Measurements from ENCODE around the gene C9orf78. TPM values are rescaled to one million over a fixed set of nuclear protein-coding genes. Genes with fewer than 3 reads are reported as not detected.

Gene C9orf78
- total and polyA plus RNA-seq, 7 donors, result 55.7 to 172 (median 67.1) TPM

- no peak for TF ChIP-seq CTCF (IDR thresholded peaks at IDR 0.05)
- no peak for TF ChIP-seq POLR2AphosphoS5 (IDR thresholded peaks at IDR 0.05)
- no peak for TF ChIP-seq POLR2A (IDR thresholded peaks at IDR 0.05)
- TF ChIP-seq EP300 (IDR thresholded peaks at IDR 0.05), result no peak
- Histone ChIP-seq H3K4me1 (no peaks in the 10 kb centered on the region), H3K27ac (no peak overlapping the region), H3K4me3 (no peak overlapping the region), H3K36me3 (peaks cover 13 to 82% (median 24%) of the 10 kb centered on the region in 4 donors), H3K27me3 (no peaks in the 10 kb centered on the region), H3K9me3 (no peaks in the 10 kb centered on the region)
- DNase-seq, result no peak
- intact Hi-C loops (cut with DNase I), result no loop called here
- WGBS, 2 donors, result 29 to 75% methylated on average over 9 of the region's 9 CpGs
Measured at GRCh38 chr9:129812385-129812784, 22.7 kb downstream of the C9orf78 start.

GRCh38 chr9:129811967-129812363 lies 23.1 kb downstream of the C9orf78 start:
- H3K27me3 ChIP-seq, result no peaks in the 10 kb centered on the region
- no peak overlapping the region for H3K4me3 ChIP-seq
- no peaks in the 10 kb centered on the region for H3K9me3 ChIP-seq
- no peak for DNase-seq
- no peak for TF ChIP-seq POLR2AphosphoS5 (IDR thresholded peaks at IDR 0.05)
- TF ChIP-seq CTCF (IDR thresholded peaks at IDR 0.05), result no peak
- TF ChIP-seq POLR2A (IDR thresholded peaks at IDR 0.05), result no peak
- TF ChIP-seq EP300 (IDR thresholded peaks at IDR 0.05), result no peak
- H3K27ac ChIP-seq, result no peak overlapping the region
- intact Hi-C loops (cut with DNase I), result no loop called here
- no peaks in the 10 kb centered on the region for H3K4me1 ChIP-seq
- H3K36me3 ChIP-seq, result peaks cover 13 to 82% (median 24%) of the 10 kb centered on the region in 4 donors
- 15 to 68% methylated on average over 6 of the region's 6 CpGs for WGBS, 2 donors

DNA sequence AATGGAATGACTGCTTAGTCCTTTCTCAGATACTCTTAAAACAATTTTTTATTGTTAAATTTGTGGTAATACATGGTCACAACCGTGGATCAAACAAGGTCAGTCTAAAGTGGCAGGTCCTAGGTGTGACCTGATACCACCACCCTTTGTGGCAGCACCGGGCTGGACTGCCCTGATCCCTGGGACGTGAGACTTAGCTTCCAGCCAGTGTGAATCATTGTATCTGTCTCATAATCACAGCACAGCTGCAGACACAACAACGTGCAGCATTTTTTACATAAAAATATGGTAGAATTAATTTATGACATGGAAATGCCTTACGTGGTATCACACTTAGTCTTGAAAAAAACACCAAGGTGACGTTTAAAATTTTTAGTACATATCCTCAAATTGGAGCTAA lies 24.3 kb downstream of the C9orf78 start:
- H3K27ac ChIP-seq, result no peak overlapping the region
- intact Hi-C loops (cut with DNase I), result no loop called here
- peaks cover 10 to 73% (median 17%) of the 10 kb centered on the region in 4 donors for H3K36me3 ChIP-seq
- DNase-seq, result no peak
- no peak overlapping the region for H3K4me3 ChIP-seq
- H3K9me3 ChIP-seq, result no peaks in the 10 kb centered on the region
- H3K27me3 ChIP-seq, result no peaks in the 10 kb centered on the region
- TF ChIP-seq EP300 (IDR thresholded peaks at IDR 0.05), result no peak
- TF ChIP-seq POLR2A (IDR thresholded peaks at IDR 0.05), result no peak
- no peak for TF ChIP-seq CTCF (IDR thresholded peaks at IDR 0.05)
- TF ChIP-seq POLR2AphosphoS5 (IDR thresholded peaks at IDR 0.05), result no peak
- 15 to 62% methylated on average over 6 of the region's 6 CpGs for WGBS, 2 donors
- no peaks in the 10 kb centered on the region for H3K4me1 ChIP-seq

DNA sequence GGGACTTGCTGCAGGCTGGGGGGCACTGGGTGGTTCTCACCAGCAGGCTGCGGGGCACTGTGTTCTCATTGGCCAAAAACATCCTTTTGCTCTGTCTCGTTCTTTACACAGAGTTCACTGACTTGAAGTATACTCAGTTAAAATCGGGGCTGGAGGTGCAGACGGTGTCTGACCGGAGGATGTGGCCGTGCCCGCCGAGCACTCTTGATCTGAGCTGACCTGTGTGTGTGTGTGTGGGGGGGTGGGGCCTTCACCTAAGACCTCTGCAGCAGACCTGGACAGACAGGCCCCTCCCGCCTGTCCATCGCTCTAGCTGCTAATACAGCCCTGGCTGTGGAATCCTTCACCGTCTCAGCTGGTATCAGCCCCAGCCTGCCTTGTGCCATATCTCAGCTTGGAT lies 25.0 kb downstream of the C9orf78 start:
- TF ChIP-seq POLR2AphosphoS5 (IDR thresholded peaks at IDR 0.05) (no peak), CTCF (IDR thresholded peaks at IDR 0.05) (no peak), EP300 (IDR thresholded peaks at IDR 0.05) (no peak), POLR2A (IDR thresholded peaks at IDR 0.05) (no peak)
- H3K27me3 ChIP-seq, result no peaks in the 10 kb centered on the region
- no peak overlapping the region for H3K4me3 ChIP-seq
- peaks cover 10 to 70% (median 19%) of the 10 kb centered on the region in 4 donors for H3K36me3 ChIP-seq
- no peak for DNase-seq
- intact Hi-C loops (cut with DNase I), result no loop called here
- WGBS, 2 donors, result 86 to 89% methylated on average over 11 of the region's 11 CpGs
- no peaks in the 10 kb centered on the region for H3K9me3 ChIP-seq
- H3K4me1 ChIP-seq, result peaks cover 0 to 5% (median 0%) of the 10 kb centered on the region in 4 donors
- H3K27ac ChIP-seq, result no peak overlapping the region

GRCh38 chr9:129809346-129809745 lies 25.7 kb downstream of the C9orf78 start:
- Histone ChIP-seq H3K4me3 (no peak overlapping the region), H3K27ac (no peak overlapping the region), H3K36me3 (peaks cover 10 to 64% (median 19%) of the 10 kb centered on the region in 4 donors), H3K27me3 (no peaks in the 10 kb centered on the region), H3K9me3 (no peaks in the 10 kb centered on the region), H3K4me1 (peaks cover 0 to 7% (median 2%) of the 10 kb centered on the region in 4 donors)
- 84 to 91% methylated on average over 11 of the region's 11 CpGs for WGBS, 2 donors
- DNase-seq, result no peak
- intact Hi-C loops (cut with DNase I), result no loop called here
- TF ChIP-seq POLR2AphosphoS5 (IDR thresholded peaks at IDR 0.05), result no peak
- TF ChIP-seq CTCF (IDR thresholded peaks at IDR 0.05), result no peak

All from sigmoid colon (tissue), 7 donors.